Nephron (organoid): ENCODE measurements around the gene GPC4.

Source experiments
- H3K27ac Mint-ChIP-seq, 3 experiments: 2 replicates each; pipeline ENCODE4 v1.8.0; 2020; ENCODE audit warnings: mixed read lengths in 3 of 3, mild to moderate bottlenecking in 2 of 3, moderate library complexity in 1 of 3
- H3K27me3 Mint-ChIP-seq: 2 replicates; pipeline ENCODE4 v1.8.0; 2021; ENCODE audit warnings: low read depth, mild to moderate bottlenecking, moderate library complexity, mixed read lengths
- H3K36me3 Mint-ChIP-seq: 2 replicates; pipeline ENCODE4 v1.8.0; 2020; ENCODE audit warnings: low read depth, mixed read lengths
- H3K4me1 Mint-ChIP-seq: 2 replicates; pipeline ENCODE4 v1.8.0; 2020; ENCODE audit warnings: mixed read lengths
- H3K4me3 Mint-ChIP-seq, 3 experiments: 2 replicates each; pipeline ENCODE4 v1.8.0; 2020; ENCODE audit warnings: mild to moderate bottlenecking in 3 of 3, mixed read lengths in 3 of 3, moderate library complexity in 2 of 3
- H3K9me3 Mint-ChIP-seq: 2 replicates; pipeline ENCODE4 v1.8.0; 2020; ENCODE audit warnings: mixed read lengths
- TF ChIP-seq, protein P1 (sequence below), 3 experiments: fragments of 200-600 bp; sonication (generic); IDR thresholded peaks; one replicate each; pipeline ENCODE4 v1.5.0; 2021; ENCODE audit warnings: antibody characterized with exemption in 3 of 3; ENCODE audit not compliant: unreplicated experiment in 3 of 3

Gene GPC4

DNA sequence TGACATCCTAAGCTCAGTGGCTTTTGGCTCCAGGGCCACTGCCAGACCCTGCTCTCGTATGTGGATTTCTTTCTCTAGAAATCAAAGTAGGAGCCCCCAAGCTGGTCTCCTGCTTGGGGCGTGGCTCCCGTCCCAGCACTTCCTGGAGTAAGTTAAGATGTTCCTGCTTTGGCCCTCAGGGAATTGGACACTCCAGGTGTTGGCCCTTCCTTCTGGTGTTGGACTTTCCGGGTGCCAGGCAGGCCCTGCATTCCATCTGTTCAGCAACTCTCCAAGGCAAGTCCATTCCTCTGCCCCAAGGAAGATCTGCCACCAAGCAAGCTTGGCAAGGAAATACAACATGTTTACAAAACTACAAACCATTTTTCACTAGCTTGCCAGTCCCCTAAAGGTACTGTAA lies 22.1 kb upstream of the GPC4 start:
- H3K27me3 Mint-ChIP-seq: peaks cover 26% of the 10 kb centered on the region
- no peaks in the 10 kb centered on the region for H3K36me3 Mint-ChIP-seq
- TF ChIP-seq, protein P1, sequence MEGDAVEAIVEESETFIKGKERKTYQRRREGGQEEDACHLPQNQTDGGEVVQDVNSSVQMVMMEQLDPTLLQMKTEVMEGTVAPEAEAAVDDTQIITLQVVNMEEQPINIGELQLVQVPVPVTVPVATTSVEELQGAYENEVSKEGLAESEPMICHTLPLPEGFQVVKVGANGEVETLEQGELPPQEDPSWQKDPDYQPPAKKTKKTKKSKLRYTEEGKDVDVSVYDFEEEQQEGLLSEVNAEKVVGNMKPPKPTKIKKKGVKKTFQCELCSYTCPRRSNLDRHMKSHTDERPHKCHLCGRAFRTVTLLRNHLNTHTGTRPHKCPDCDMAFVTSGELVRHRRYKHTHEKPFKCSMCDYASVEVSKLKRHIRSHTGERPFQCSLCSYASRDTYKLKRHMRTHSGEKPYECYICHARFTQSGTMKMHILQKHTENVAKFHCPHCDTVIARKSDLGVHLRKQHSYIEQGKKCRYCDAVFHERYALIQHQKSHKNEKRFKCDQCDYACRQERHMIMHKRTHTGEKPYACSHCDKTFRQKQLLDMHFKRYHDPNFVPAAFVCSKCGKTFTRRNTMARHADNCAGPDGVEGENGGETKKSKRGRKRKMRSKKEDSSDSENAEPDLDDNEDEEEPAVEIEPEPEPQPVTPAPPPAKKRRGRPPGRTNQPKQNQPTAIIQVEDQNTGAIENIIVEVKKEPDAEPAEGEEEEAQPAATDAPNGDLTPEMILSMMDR (IDR thresholded peaks at IDR 0.05; ENCODE audit: unreplicated experiment in 3 of 3): no peak
- H3K4me3 Mint-ChIP-seq: no peak overlapping the region
- H3K4me1 Mint-ChIP-seq: peaks cover 25% of the 10 kb centered on the region
- no peak overlapping the region for H3K27ac Mint-ChIP-seq
- H3K9me3 Mint-ChIP-seq: no peaks in the 10 kb centered on the region

DNA sequence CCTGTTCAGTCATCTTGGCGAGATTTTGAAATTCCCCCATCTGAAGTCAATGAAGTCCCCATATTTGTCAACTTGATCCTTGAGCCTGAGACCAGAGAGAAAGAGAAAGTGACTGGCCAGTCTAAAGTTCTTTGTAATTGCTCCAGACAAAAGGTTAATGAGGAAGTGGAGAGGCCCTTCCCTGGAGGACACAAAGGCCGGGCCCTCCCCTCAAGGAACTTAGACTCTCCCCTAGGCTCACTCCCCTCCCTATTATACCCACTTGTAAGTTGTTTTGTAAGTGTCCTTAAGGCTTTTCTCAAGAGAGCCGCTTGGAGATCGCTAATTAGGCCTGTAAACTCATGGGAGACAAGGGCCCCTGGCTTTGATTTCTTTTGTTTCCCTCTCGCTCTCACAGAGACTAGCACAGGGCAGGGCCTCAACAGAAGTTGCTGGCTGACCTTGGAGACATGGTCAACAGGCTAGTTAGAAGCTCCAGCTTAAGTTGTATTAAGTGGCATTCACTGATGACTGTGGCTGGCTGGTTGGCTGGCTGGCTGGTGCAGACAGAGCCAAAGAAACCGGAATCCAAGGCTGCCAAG lies 20.3 kb upstream of the GPC4 start:
- TF ChIP-seq, protein P1 (IDR thresholded peaks at IDR 0.05; ENCODE audit: unreplicated experiment in 3 of 3): no peak
- Mint-ChIP-seq H3K27ac (no peak overlapping the region), H3K27me3 (peaks cover 22% of the 10 kb centered on the region), H3K9me3 (no peaks in the 10 kb centered on the region), H3K4me3 (no peak overlapping the region), H3K4me1 (peaks cover 38% of the 10 kb centered on the region), H3K36me3 (no peaks in the 10 kb centered on the region)

DNA sequence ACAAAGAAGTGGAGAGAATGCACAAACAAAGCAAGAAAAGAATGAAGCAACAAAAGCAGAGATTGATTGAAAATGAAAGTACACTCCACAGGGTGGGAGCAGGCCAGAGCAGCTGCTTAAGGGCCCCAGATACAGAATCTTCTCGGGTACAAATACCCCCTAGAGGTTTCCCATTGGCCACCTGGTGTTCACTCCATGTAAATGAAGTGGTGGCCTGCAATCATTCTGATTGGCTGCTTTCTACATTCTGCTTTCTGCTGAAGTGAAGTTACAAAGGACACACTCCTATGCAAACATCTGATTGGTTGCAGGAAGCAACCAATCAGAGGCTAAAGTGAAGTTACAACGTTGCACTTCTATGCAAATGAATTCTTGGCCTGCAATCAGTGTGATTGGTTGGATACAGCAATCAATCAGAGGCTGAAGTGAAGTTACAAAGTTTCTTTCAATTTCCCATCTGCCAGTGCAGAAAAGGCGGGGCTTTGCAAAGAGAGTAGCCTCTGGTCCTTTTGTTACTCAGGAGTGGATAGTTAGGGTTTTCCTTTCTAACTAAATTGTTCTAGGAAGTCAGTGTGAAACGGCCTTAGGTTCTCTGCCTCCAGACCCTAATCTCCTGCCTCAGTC lies 19.0 kb upstream of the GPC4 start:
- Mint-ChIP-seq H3K27ac (no peak overlapping the region), H3K4me3 (no peak overlapping the region), H3K36me3 (no peaks in the 10 kb centered on the region), H3K9me3 (no peaks in the 10 kb centered on the region), H3K27me3 (peaks cover 10% of the 10 kb centered on the region), H3K4me1 (peaks cover 34% of the 10 kb centered on the region)
- TF ChIP-seq, protein P1 (IDR thresholded peaks at IDR 0.05; ENCODE audit: unreplicated experiment in 3 of 3): no peak

DNA sequence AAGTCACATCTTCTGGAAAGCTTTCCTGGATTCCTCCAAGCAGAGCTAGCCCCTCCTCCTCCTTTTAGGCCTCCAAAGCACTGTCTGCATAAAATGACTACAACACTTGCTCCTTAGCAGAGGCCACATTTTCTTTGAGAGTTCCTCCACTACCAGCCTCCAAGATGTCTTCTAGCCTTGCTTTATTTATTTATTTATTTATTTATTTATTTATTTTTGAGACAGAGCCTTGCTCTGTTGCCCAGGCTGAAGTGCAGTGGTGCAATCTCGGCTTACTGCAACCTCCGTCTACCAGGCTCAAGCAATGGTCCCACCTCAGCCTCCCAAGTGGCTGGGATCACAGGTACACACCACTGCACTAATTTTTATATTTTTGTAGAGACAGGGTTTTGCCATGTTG lies 4.6 kb upstream of the GPC4 start:
- H3K9me3 Mint-ChIP-seq: no peaks in the 10 kb centered on the region
- H3K36me3 Mint-ChIP-seq: no peaks in the 10 kb centered on the region
- H3K4me1 Mint-ChIP-seq: peaks cover 8% of the 10 kb centered on the region
- TF ChIP-seq, protein P1 (IDR thresholded peaks at IDR 0.05; ENCODE audit: unreplicated experiment in 3 of 3): no peak
- peak overlapping the region in 1 of 3 experiments; percentile 8 for H3K4me3 Mint-ChIP-seq
- no peak overlapping the region for H3K27ac Mint-ChIP-seq
- peaks cover 37% of the 10 kb centered on the region for H3K27me3 Mint-ChIP-seq

DNA sequence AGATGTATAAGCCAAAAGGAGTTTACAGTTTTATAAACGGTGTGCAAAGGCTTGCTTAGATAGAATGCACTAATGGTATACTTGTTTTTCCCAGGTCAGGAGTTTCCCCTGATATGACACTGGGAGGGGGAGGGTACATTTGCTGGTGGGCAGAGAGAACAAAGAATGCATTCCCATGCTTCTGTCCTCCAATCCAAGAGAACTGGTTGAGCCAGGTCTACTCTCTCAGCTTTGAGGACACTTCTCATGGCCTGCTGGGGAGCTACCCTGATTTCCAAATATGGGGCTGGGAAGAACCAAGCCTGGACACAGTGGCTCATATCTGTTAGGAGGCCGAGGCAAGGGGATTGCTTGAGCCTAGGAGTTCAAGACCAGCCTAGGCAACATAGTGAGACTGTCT lies 3.3 kb upstream of the GPC4 start:
- Mint-ChIP-seq H3K27ac (peak overlapping the region in 1 of 3 experiments; percentile 17), H3K4me3 (peak overlapping the region in 1 of 3 experiments; percentile 66), H3K27me3 (peaks cover 42% of the 10 kb centered on the region), H3K4me1 (peaks cover 8% of the 10 kb centered on the region), H3K9me3 (no peaks in the 10 kb centered on the region), H3K36me3 (no peaks in the 10 kb centered on the region)
- TF ChIP-seq, protein P1 (IDR thresholded peaks at IDR 0.05; ENCODE audit: unreplicated experiment in 3 of 3): no peak

DNA sequence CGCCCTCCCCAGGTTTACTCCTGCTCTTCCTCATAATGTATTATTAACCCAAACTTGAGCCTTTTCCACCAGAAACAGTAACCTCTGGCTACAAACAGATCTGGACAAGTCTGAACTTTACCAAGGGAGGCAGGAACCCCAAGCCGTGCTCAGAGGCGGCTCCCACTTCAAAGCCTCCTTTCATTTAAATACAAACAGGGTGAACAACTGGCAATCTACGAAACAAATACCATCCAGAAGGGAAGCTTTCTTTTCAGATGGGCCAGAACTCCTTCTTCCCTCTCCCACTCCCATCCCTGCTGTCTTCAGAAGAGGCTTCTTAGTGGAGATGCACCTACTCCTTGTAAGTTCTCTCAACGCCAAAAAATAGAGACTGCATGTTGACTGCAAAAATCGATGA lies 2.1 kb upstream of the GPC4 start:
- H3K4me3 Mint-ChIP-seq: peak overlapping the region; percentile 46 to 66 (median 57)
- H3K4me1 Mint-ChIP-seq: peaks cover 16% of the 10 kb centered on the region
- H3K27ac Mint-ChIP-seq: no peak overlapping the region
- TF ChIP-seq, protein P1 (IDR thresholded peaks at IDR 0.05; ENCODE audit: unreplicated experiment in 3 of 3): no peak
- no peaks in the 10 kb centered on the region for H3K36me3 Mint-ChIP-seq
- peaks cover 47% of the 10 kb centered on the region for H3K27me3 Mint-ChIP-seq
- no peaks in the 10 kb centered on the region for H3K9me3 Mint-ChIP-seq
